ENCODE measurements around the gene IBTK.

The IBTK gene

DNA sequence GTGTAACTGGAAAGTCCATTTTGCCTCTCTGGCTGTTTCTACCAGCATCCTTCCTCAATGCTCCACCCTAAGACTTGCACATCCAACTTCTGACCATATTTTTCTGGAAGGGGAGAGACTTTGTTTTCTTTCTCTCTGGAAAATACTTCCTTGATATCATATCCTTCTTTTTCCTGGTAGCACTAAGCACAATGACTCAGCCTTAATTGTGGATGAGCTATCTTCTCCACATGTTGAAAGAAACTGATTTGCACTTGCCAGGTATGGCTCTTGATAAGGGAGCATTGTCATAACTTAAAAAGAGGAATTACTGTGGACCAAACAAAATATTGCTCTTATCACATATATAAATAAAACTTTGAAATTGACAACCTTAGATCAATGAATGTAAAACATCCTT, 30.1 kb upstream of the IBTK start:
- Histone ChIP-seq H3K4me2 (ENCODE audit: low read length) (no peak overlapping the region), H3K4me3 (ENCODE audit: low read depth, low read length, poor library complexity, severe bottlenecking) (no peak overlapping the region), H3K27ac (ENCODE audit: low read depth, low read length, poor library complexity, severe bottlenecking) (no peak overlapping the region), H2AFZ (ENCODE audit: low read length) (no peak overlapping the region), H4K20me1 (ENCODE audit: insufficient read depth, low read length) (no peaks in the 10 kb centered on the region), H3K9ac (ENCODE audit: low read length) (no peak overlapping the region), H3K9me3 (ENCODE audit: low read length) (no peaks in the 10 kb centered on the region), H3K9me2 (ENCODE audit: low read depth, low read length) (no peaks in the 10 kb centered on the region), H3K79me2 (ENCODE audit: insufficient read depth, low read length) (no peaks in the 10 kb centered on the region), H3K4me1 (ENCODE audit: insufficient read depth, low read length, severe bottlenecking) (no peaks in the 10 kb centered on the region), H3K27me3 (ENCODE audit: insufficient read depth, low read length) (no peaks in the 10 kb centered on the region), H3F3A (ENCODE audit: insufficient read depth, low read length) (no peaks in the 10 kb centered on the region), H3K36me3 (ENCODE audit: insufficient read depth, low read length) (no peaks in the 10 kb centered on the region)
- TF ChIP-seq CTCF (IDR thresholded peaks at IDR 0.05; ENCODE audit: low read length) (no peak), EZH2 (IDR thresholded peaks at IDR 0.05; ENCODE audit: borderline replicate concordance, low read length) (no peak)

- H3K9me2 ChIP-seq (ENCODE audit: low read depth, low read length) = no peaks in the 10 kb centered on the region
- no peak overlapping the region for H3K4me3 ChIP-seq (ENCODE audit: low read depth, low read length, poor library complexity, severe bottlenecking)
- no peaks in the 10 kb centered on the region for H3K27me3 ChIP-seq (ENCODE audit: insufficient read depth, low read length)
- H4K20me1 ChIP-seq (ENCODE audit: insufficient read depth, low read length) = no peaks in the 10 kb centered on the region
- no peak overlapping the region for H2AFZ ChIP-seq (ENCODE audit: low read length)
- no peak overlapping the region for H3K9ac ChIP-seq (ENCODE audit: low read length)
- H3F3A ChIP-seq (ENCODE audit: insufficient read depth, low read length) = no peaks in the 10 kb centered on the region
- H3K79me2 ChIP-seq (ENCODE audit: insufficient read depth, low read length) = no peaks in the 10 kb centered on the region
- no peak overlapping the region for H3K4me2 ChIP-seq (ENCODE audit: low read length)
- no peak overlapping the region for H3K27ac ChIP-seq (ENCODE audit: low read depth, low read length, poor library complexity, severe bottlenecking)
- H3K4me1 ChIP-seq (ENCODE audit: insufficient read depth, low read length, severe bottlenecking) = no peaks in the 10 kb centered on the region
- TF ChIP-seq CTCF (IDR thresholded peaks at IDR 0.05; ENCODE audit: low read length) (no peak), EZH2 (IDR thresholded peaks at IDR 0.05; ENCODE audit: borderline replicate concordance, low read length) (no peak)
- H3K9me3 ChIP-seq (ENCODE audit: low read length) = no peaks in the 10 kb centered on the region
- H3K36me3 ChIP-seq (ENCODE audit: insufficient read depth, low read length) = no peaks in the 10 kb centered on the region
These were observed 28.1 kb upstream of the IBTK start for GRCh38 chr6:82275686-82276085.

DNA sequence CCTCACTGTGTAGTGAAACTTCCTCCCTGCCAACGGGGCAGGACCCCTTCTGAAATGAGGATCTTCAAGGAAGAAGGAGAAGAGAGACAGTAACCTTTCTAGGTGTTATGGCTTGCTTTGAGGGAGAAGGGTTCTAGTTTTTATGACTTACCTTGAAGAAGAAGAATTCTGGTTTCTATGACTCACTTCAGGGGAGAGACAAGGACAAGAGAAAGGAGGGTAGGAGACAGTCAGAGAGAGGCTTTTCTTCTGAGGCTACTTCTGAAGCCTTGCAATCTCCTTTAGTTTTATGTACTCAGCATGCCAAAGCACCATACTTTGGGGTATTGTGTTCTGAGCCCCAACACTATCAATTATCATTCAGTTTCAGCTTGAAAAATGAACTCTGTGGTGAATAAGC, 25.8 kb upstream of the IBTK start:
- no peak overlapping the region for H3K4me2 ChIP-seq (ENCODE audit: low read length)
- no peaks in the 10 kb centered on the region for H3K79me2 ChIP-seq (ENCODE audit: insufficient read depth, low read length)
- H4K20me1 ChIP-seq (ENCODE audit: insufficient read depth, low read length) = no peaks in the 10 kb centered on the region
- no peaks in the 10 kb centered on the region for H3K4me1 ChIP-seq (ENCODE audit: insufficient read depth, low read length, severe bottlenecking)
- H3K27ac ChIP-seq (ENCODE audit: low read depth, low read length, poor library complexity, severe bottlenecking) = no peak overlapping the region
- no peak overlapping the region for H2AFZ ChIP-seq (ENCODE audit: low read length)
- H3K4me3 ChIP-seq (ENCODE audit: low read depth, low read length, poor library complexity, severe bottlenecking) = no peak overlapping the region
- H3K9me2 ChIP-seq (ENCODE audit: low read depth, low read length) = no peaks in the 10 kb centered on the region
- no peak overlapping the region for H3K9ac ChIP-seq (ENCODE audit: low read length)
- no peak for TF ChIP-seq CTCF (IDR thresholded peaks at IDR 0.05; ENCODE audit: low read length)
- TF ChIP-seq EZH2 (IDR thresholded peaks at IDR 0.05; ENCODE audit: borderline replicate concordance, low read length) = no peak
- no peaks in the 10 kb centered on the region for H3K36me3 ChIP-seq (ENCODE audit: insufficient read depth, low read length)
- no peaks in the 10 kb centered on the region for H3F3A ChIP-seq (ENCODE audit: insufficient read depth, low read length)
- no peaks in the 10 kb centered on the region for H3K9me3 ChIP-seq (ENCODE audit: low read length)
- H3K27me3 ChIP-seq (ENCODE audit: insufficient read depth, low read length) = no peaks in the 10 kb centered on the region

All from OCI-LY1 (cell line).